ENCODE data around the gene HERC2. TPM values are rescaled to one million over a fixed set of nuclear protein-coding genes. Genes with fewer than 3 reads are reported as not detected.
"Not testable (repeated sequence)": the region's sequence is repeated elsewhere in the genome, so short reads cannot be mapped to it uniquely, and the experiment has no call there.

Gene HERC2
- total RNA-seq, 3 donors from 2014 or later (not counting 1 experiment from before 2014, with no cell fraction given): 54.2 to 64.0 (median 63.9) TPM

- H3K4me1 Mint-ChIP-seq: no peaks in the 10 kb centered on the region
- H3K9me3 Mint-ChIP-seq: no peaks in the 10 kb centered on the region
These were observed 102.9 kb downstream of the HERC2 start for GRCh38 chr15:28219116-28219515.

GRCh38 chr15:28216946-28217546, 104.9 kb downstream of the HERC2 start:
- H3K4me3 Mint-ChIP-seq; H3K27ac ChIP-seq (ENCODE audit: low read length); H3K9me3 ChIP-seq (ENCODE audit: control insufficient read depth, insufficient read depth, low read length); H3K36me3 Mint-ChIP-seq; H3K27me3 Mint-ChIP-seq (ENCODE audit: low read depth in 2 of 2); intact Hi-C loops (cut with micrococcal nuclease); H3K27ac Mint-ChIP-seq; H3K4me1 Mint-ChIP-seq; DNase-seq; H3K4me3 ChIP-seq (ENCODE audit: low read length); H3K27me3 ChIP-seq (ENCODE audit: control insufficient read depth, insufficient read depth, low read length); H3K9me3 Mint-ChIP-seq; H3K4me1 ChIP-seq (ENCODE audit: control insufficient read depth, insufficient read depth, low read length): not testable (repeated sequence)
- ATAC-seq: peak in 1 of 3 donors; percentile 57
- peaks cover 25% of the 10 kb centered on the region for H3K36me3 ChIP-seq (ENCODE audit: control insufficient read depth, insufficient read depth, low read length)
- 96% methylated on average over 14 of the region's 14 CpGs for WGBS (ENCODE audit: insufficient coverage)

More at GRCh38 chr15:28219116-28219515, 102.9 kb downstream of the HERC2 start:
- H3K4me1 ChIP-seq (ENCODE audit: control insufficient read depth, insufficient read depth, low read length): no peaks in the 10 kb centered on the region
- no peak for DNase-seq
- Mint-ChIP-seq H3K27me3 (ENCODE audit: low read depth in 2 of 2) (no peaks in the 10 kb centered on the region), H3K27ac (no peak overlapping the region), H3K4me3 (no peak overlapping the region), H3K36me3 (no peaks in the 10 kb centered on the region)
- TF ChIP-seq CTCF (IDR thresholded peaks at IDR 0.05): no peak
- H3K27me3 ChIP-seq (ENCODE audit: control insufficient read depth, insufficient read depth, low read length): no peaks in the 10 kb centered on the region
- intact Hi-C loops (cut with micrococcal nuclease): no loop called here
- H3K9me3 ChIP-seq (ENCODE audit: control insufficient read depth, insufficient read depth, low read length): no peaks in the 10 kb centered on the region
- no peak overlapping the region for H3K27ac ChIP-seq (ENCODE audit: low read length)
- WGBS (ENCODE audit: insufficient coverage): 98% methylated on average over 10 of the region's 10 CpGs
- ATAC-seq: no peak
- peaks cover 25% of the 10 kb centered on the region for H3K36me3 ChIP-seq (ENCODE audit: control insufficient read depth, insufficient read depth, low read length)
- H3K4me3 ChIP-seq (ENCODE audit: low read length): no peak overlapping the region

- H3K36me3 Mint-ChIP-seq; intact Hi-C loops (cut with micrococcal nuclease): not testable (repeated sequence)
These were observed 106.5 kb downstream of the HERC2 start for GRCh38 chr15:28215521-28215920.

GRCh38 chr15:28214006-28214790, 107.8 kb downstream of the HERC2 start:
- not testable (repeated sequence) for H3K27me3 Mint-ChIP-seq (ENCODE audit: low read depth in 2 of 2)
- 97% methylated on average over 39 of the region's 39 CpGs for WGBS (ENCODE audit: insufficient coverage)

More at GRCh38 chr15:28215521-28215920, 106.5 kb downstream of the HERC2 start:
- H3K4me1 Mint-ChIP-seq; H3K4me3 ChIP-seq (ENCODE audit: low read length); H3K9me3 ChIP-seq (ENCODE audit: control insufficient read depth, insufficient read depth, low read length); H3K27me3 ChIP-seq (ENCODE audit: control insufficient read depth, insufficient read depth, low read length); H3K27ac Mint-ChIP-seq; ATAC-seq; H3K27me3 Mint-ChIP-seq (ENCODE audit: low read depth in 2 of 2); DNase-seq; H3K27ac ChIP-seq (ENCODE audit: low read length); H3K4me3 Mint-ChIP-seq; H3K9me3 Mint-ChIP-seq; H3K4me1 ChIP-seq (ENCODE audit: control insufficient read depth, insufficient read depth, low read length): not testable (repeated sequence)
- 100% methylated on average over 2 of the region's 14 CpGs for WGBS (ENCODE audit: insufficient coverage)
- peaks cover 25% of the 10 kb centered on the region for H3K36me3 ChIP-seq (ENCODE audit: control insufficient read depth, insufficient read depth, low read length)

GRCh38 chr15:28213393-28213792, 108.6 kb downstream of the HERC2 start:
- H3K4me1 Mint-ChIP-seq; ATAC-seq; H3K4me3 ChIP-seq (ENCODE audit: low read length); H3K9me3 ChIP-seq (ENCODE audit: control insufficient read depth, insufficient read depth, low read length); H3K4me1 ChIP-seq (ENCODE audit: control insufficient read depth, insufficient read depth, low read length); H3K27me3 ChIP-seq (ENCODE audit: control insufficient read depth, insufficient read depth, low read length); H3K27me3 Mint-ChIP-seq (ENCODE audit: low read depth in 2 of 2); H3K27ac ChIP-seq (ENCODE audit: low read length); H3K4me3 Mint-ChIP-seq; H3K9me3 Mint-ChIP-seq; DNase-seq; H3K27ac Mint-ChIP-seq; intact Hi-C loops (cut with micrococcal nuclease); H3K36me3 Mint-ChIP-seq: not testable (repeated sequence)
- H3K36me3 ChIP-seq (ENCODE audit: control insufficient read depth, insufficient read depth, low read length): peaks cover 13% of the 10 kb centered on the region
- WGBS (ENCODE audit: insufficient coverage): 92% methylated on average over 5 of the region's 8 CpGs

More at GRCh38 chr15:28214006-28214790, 107.8 kb downstream of the HERC2 start:
- H3K27ac ChIP-seq (ENCODE audit: low read length); H3K4me3 Mint-ChIP-seq; intact Hi-C loops (cut with micrococcal nuclease); ATAC-seq; H3K4me3 ChIP-seq (ENCODE audit: low read length); H3K4me1 ChIP-seq (ENCODE audit: control insufficient read depth, insufficient read depth, low read length); H3K27ac Mint-ChIP-seq; H3K4me1 Mint-ChIP-seq; H3K9me3 ChIP-seq (ENCODE audit: control insufficient read depth, insufficient read depth, low read length); H3K9me3 Mint-ChIP-seq; DNase-seq; H3K36me3 Mint-ChIP-seq; H3K27me3 ChIP-seq (ENCODE audit: control insufficient read depth, insufficient read depth, low read length): not testable (repeated sequence)
- peaks cover 18% of the 10 kb centered on the region for H3K36me3 ChIP-seq (ENCODE audit: control insufficient read depth, insufficient read depth, low read length)
